GM18498 (cell line): ENCODE results near the gene IRF9.

ENCODE experiments used
- ATAC-seq: cut with Tn5 transposase; IDR thresholded peaks from one replicate; pipeline ENCODE4 v1.9.1; 2021; ENCODE audit warnings: mild to moderate bottlenecking, moderate library complexity; ENCODE audit not compliant: unreplicated experiment

Gene IRF9

GRCh38 chr14:24146453-24146977 lies 14.6 kb upstream of the IRF9 start, which contains the start of gene PSME2:
Gene PSME2 (minus strand): TSS chr14:24146610. CDS start chr14:24146581, 29 bp downstream.
- peak; percentile 69 for ATAC-seq

GRCh38 chr14:24146978-24147760 lies 13.9 kb upstream of the IRF9 start, which contains the start of gene RNF31:
Gene RNF31 (plus strand): TSS chr14:24147498. CDS start chr14:24147699, 201 bp downstream.
- ATAC-seq, result peak; percentile 79

- peak; percentile 0 for ATAC-seq
Measured at GRCh38 chr14:24147761-24148428, 13.2 kb upstream of the IRF9 start.

- no peak for ATAC-seq
Measured at GRCh38 chr14:24149302-24149969, 11.6 kb upstream of the IRF9 start.

- no peak for ATAC-seq
Measured at GRCh38 chr14:24150061-24150460, 11.0 kb upstream of the IRF9 start.

GRCh38 chr14:24150567-24150966 lies 10.5 kb upstream of the IRF9 start:
- ATAC-seq, result no peak

- ATAC-seq, result no peak
Measured at GRCh38 chr14:24150993-24151392, 10.1 kb upstream of the IRF9 start.

- ATAC-seq, result no peak
Measured at GRCh38 chr14:24151404-24152080, 9.5 kb upstream of the IRF9 start.

- no peak for ATAC-seq
Measured at GRCh38 chr14:24155100-24155499, 6.0 kb upstream of the IRF9 start.

- ATAC-seq, result no peak
Measured at GRCh38 chr14:24156840-24157239, 4.2 kb upstream of the IRF9 start.

GRCh38 chr14:24157331-24157730 lies 3.7 kb upstream of the IRF9 start:
- ATAC-seq, result no peak

GRCh38 chr14:24159777-24160498 lies 1.1 kb upstream of the IRF9 start:
- ATAC-seq, result no peak

GRCh38 chr14:24160499-24160849 lies 591 bp upstream of the IRF9 start:
- ATAC-seq, result peak; percentile 13

- ATAC-seq, result no peak
Measured at GRCh38 chr14:24162093-24162492, 1.0 kb downstream of the IRF9 start.

GRCh38 chr14:24164518-24164991 lies 3.5 kb downstream of the IRF9 start:
- ATAC-seq, result no peak

- ATAC-seq, result no peak
Measured at GRCh38 chr14:24165785-24166184, 4.7 kb downstream of the IRF9 start.

- no peak for ATAC-seq
Measured at GRCh38 chr14:24167469-24168114, 6.5 kb downstream of the IRF9 start.

- ATAC-seq, result peak; percentile 82
Measured at GRCh38 chr14:24171422-24172260, 10.6 kb downstream of the IRF9 start, which contains the start of gene REC8. Gene REC8 (plus strand): TSS chr14:24172080. CDS start chr14:24172553, 473 bp downstream.
